GM12878 (cell line): Measurements from ENCODE around the gene TRAF3IP1. TPM values are rescaled to one million over a fixed set of nuclear protein-coding genes. Genes with fewer than 3 reads are reported as not detected.

Experiments used
- ATAC-seq: fragments of 200-7000 bp; cut with Tn5 transposase; 3 replicates; pipeline ENCODE4 v1.9.1; 2020; ENCODE audit warnings: mild to moderate bottlenecking, moderate library complexity
- BruUV-seq: library from RNA; stranded (reverse); fragments of 400-500 nt; replicated peaks from 2 replicates; lab custom pipeline; 2021; lab: Mats Ljungman, UMichigan
- CTCF ChIA-PET: fragments of 300-600 bp; sonication (Branson Sonifier 250); formaldehyde crosslinking; extraction: SDS; loops from one replicate; lab custom pipeline; 2021; ENCODE audit warnings: inconsistent platforms; lab: Yijun Ruan, JAX
- POLR2A ChIA-PET: fragments of 350-600 bp; formaldehyde crosslinking; extraction: SDS; loops from one replicate; lab custom pipeline; 2021; ENCODE audit warnings: inconsistent platforms; lab: Charles Lee
- RAD21 ChIA-PET: fragments of 300-600 bp; sonication (Branson Sonifier 250); formaldehyde crosslinking; loops from one replicate; lab custom pipeline; 2023; ENCODE audit warnings: antibody characterized with exemption; ENCODE audit not compliant: unreplicated experiment; lab: Charles Lee
- SMC1A ChIA-PET: fragments of 300-600 bp; sonication (Branson Sonifier 250); formaldehyde crosslinking; loops from one replicate; lab custom pipeline; 2023; ENCODE audit not compliant: unreplicated experiment, uncharacterized antibody; lab: Charles Lee
- DNase-seq: peaks from one replicate; pipeline ENCODE4 v3.0.0-alpha.2; 2011; ENCODE audit warnings: low read depth, low spot score
- FAIRE-seq: peaks from 3 replicates; lab custom pipeline; 2011; peaks lifted over from hg19 to GRCh38; lab: Jason Lieb, UNC
- H2AFZ ChIP-seq: 2 replicates; pipeline ENCODE4 v1.6.0; 2011; ENCODE audit warnings: low read depth, low read length, control low read depth; ENCODE audit not compliant: control insufficient read depth
- H3K27ac ChIP-seq: 2 replicates; pipeline ENCODE4 v1.5.1; 2011; ENCODE audit warnings: control low read depth; ENCODE audit not compliant: control insufficient read depth, insufficient read depth
- H3K27me3 ChIP-seq, 2 experiments: replicated peaks in 1 of 2; 2 replicates each; pipeline versions ENCODE4 v1.6.0 to v1.6.1; 2011; ENCODE audit warnings: low read length in 1 of 2; ENCODE audit not compliant: control insufficient read depth in 2 of 2, insufficient read depth in 2 of 2
- H3K36me3 ChIP-seq, 2 experiments: 2 replicates each; pipeline ENCODE4 v1.5.1; 2011; ENCODE audit warnings: low read length in 1 of 2; ENCODE audit not compliant: control insufficient read depth in 2 of 2, insufficient read depth in 2 of 2
- H3K4me1 ChIP-seq: 2 replicates; pipeline ENCODE4 v1.6.1; 2011; ENCODE audit warnings: mild to moderate bottlenecking, low read length, moderate library complexity, mixed read lengths; ENCODE audit not compliant: control insufficient read depth, insufficient read depth
- H3K4me2 ChIP-seq: 2 replicates; pipeline ENCODE4 v1.6.0; 2011; ENCODE audit warnings: control low read depth; ENCODE audit not compliant: control insufficient read depth, insufficient read depth
- H3K4me3 ChIP-seq: fragments of 200-600 bp; sonication (generic); 2 replicates; pipeline ENCODE4 v1.5.1; 2016
- H3K79me2 ChIP-seq: 2 replicates; pipeline ENCODE4 v1.6.0; 2011; ENCODE audit warnings: low read length; ENCODE audit not compliant: control insufficient read depth, insufficient read depth
- H3K9ac ChIP-seq: 2 replicates; pipeline ENCODE4 v1.8.0; 2011; ENCODE audit warnings: low read length, control low read depth, mixed read lengths; ENCODE audit not compliant: control insufficient read depth, insufficient read depth
- H3K9me3 ChIP-seq: replicated peaks from 3 replicates; pipeline ENCODE4 v1.5.1; 2011; ENCODE audit warnings: mild to moderate bottlenecking, low read length; ENCODE audit not compliant: control insufficient read depth, insufficient read depth
- H4K20me1 ChIP-seq: 2 replicates; pipeline ENCODE4 v1.6.0; 2011; ENCODE audit not compliant: control insufficient read depth, insufficient read depth
- FOXM1 ChIP-seq: IDR thresholded peaks from 2 replicates; pipeline ENCODE4 v1.6.1; 2012; ENCODE audit warnings: low read depth, mild to moderate bottlenecking, inconsistent platforms, low read length, moderate library complexity
- MYB ChIP-seq: fragments of 150-350 bp; IDR thresholded peaks from 2 replicates; pipeline ENCODE4 v1.6.1; 2014; ENCODE audit warnings: mild to moderate bottlenecking, low read depth, low read length, borderline replicate concordance
- NFIC ChIP-seq: IDR thresholded peaks from 2 replicates; pipeline ENCODE4 v1.6.1; 2012; ENCODE audit warnings: low read depth, mild to moderate bottlenecking, inconsistent platforms, low read length, moderate library complexity
- NR2C2 ChIP-seq: IDR thresholded peaks from 2 replicates; pipeline ENCODE4 v1.6.1; 2011; ENCODE audit warnings: borderline replicate concordance, low read depth; ENCODE audit not compliant: control insufficient read depth, insufficient read length
- SMARCA5 ChIP-seq: fragments of 450-650 bp; IDR thresholded peaks from 2 replicates; pipeline ENCODE4 v1.6.1; 2017; ENCODE audit warnings: mild to moderate bottlenecking
- TBL1XR1 ChIP-seq: IDR thresholded peaks from 2 replicates; pipeline ENCODE4 v1.6.1; 2012; ENCODE audit warnings: low read depth, low read length, improper control_type of control experiment
- USF1 ChIP-seq: IDR thresholded peaks from 2 replicates; pipeline ENCODE4 v1.6.1; 2011; ENCODE audit warnings: borderline replicate concordance, low read depth, mild to moderate bottlenecking, moderate library complexity, mixed read lengths, low read length; ENCODE audit not compliant: insufficient read depth; ENCODE audit errors: extremely low read length
- ZBTB4 ChIP-seq: fragments of 450-650 bp; formaldehyde crosslinking; IDR thresholded peaks from 2 replicates; pipeline ENCODE4 v1.4.0; 2022; ENCODE audit warnings: mild to moderate bottlenecking, moderate library complexity
- ZBTB40 ChIP-seq: fragments of 450-650 bp; IDR thresholded peaks from 2 replicates; pipeline ENCODE4 v1.6.1; 2016; ENCODE audit warnings: mild to moderate bottlenecking, moderate library complexity, borderline replicate concordance
- WGBS: methylation state at CpG from one replicate; pipeline ENCODE4 v1.1.6; 2016; ENCODE audit warnings: low lambda C conversion rate; ENCODE audit not compliant: insufficient replicate concordance, insufficient coverage; ENCODE audit errors: missing lambda C conversion rate; 5-methylcytosine and 5-hydroxymethylcytosine counted together
- in situ Hi-C: fragments of 300-500 bp; cut with MboI; formaldehyde crosslinking; loops from 9 replicates; pipeline ENCODE4 v1.14.3; 2018; ENCODE audit warnings: mixed read lengths
- intact Hi-C: fragments of 100-400 bp; cut with micrococcal nuclease; formaldehyde crosslinking; loops from one replicate; pipeline ENCODE4 v1.14.2; 2022; ENCODE audit not compliant: unreplicated experiment
- polyA plus RNA-seq, 11 experiments: library from polyadenylated mRNA; depleted of rRNA in 4 of 11; unstranded in 6 of 11; stranded (reverse) in 5 of 11; fragments of >200 nt; fragmentation: Nextera tagmentation in 4 of 11; fragmentation: Illumina TruSeq in 1 of 11; extraction: Ambion mirVana in 4 of 11; extraction: Trizol in 1 of 11; gene quantifications; 1 replicate in 1 of 11; 2 replicates in 10 of 11; pipeline versions ENCODE4 v1.2.1 to v1.2.3, GENCODE V29; 2011 to 2016; ENCODE audit warnings: inconsistent platforms in 2 of 11, missing spikeins in 2 of 11, low read depth in 1 of 11
- total RNA-seq, 4 experiments: library from RNA; depleted of rRNA in 3 of 4; stranded (reverse); fragments of >200 nt in 3 of 4; fragmentation: Illumina TruSeq in 1 of 4; extraction: Trizol in 1 of 4; gene quantifications; 2 replicates each; pipeline versions ENCODE4 v1.2.1 to v1.2.3, GENCODE V29; 2013 to 2021

The TRAF3IP1 gene
- total and polyA plus RNA-seq, 10 of the 15 experiments (the other 5 are each of a cell fraction or from before 2014, with no cell fraction given): 1.6 to 7.5 (median 3.6) TPM

GRCh38 chr2:238380336-238380735 lies 60.0 kb downstream of the TRAF3IP1 start:
- ChIA-PET SMC1A (no interaction called here), POLR2A (no interaction called here), CTCF (interaction anchor here (1.1 kb wide), 1 partner anchor 10 kb away, joined by 5 read pairs; no protein-coding TSS in a partner anchor), RAD21 (no interaction called here)
- Histone ChIP-seq H3K9me3 (no peaks in the 10 kb centered on the region), H3K27me3 (no peaks in the 10 kb centered on the region), H3K4me3 (no peak overlapping the region), H3K9ac (no peak overlapping the region), H3K36me3 (no peaks in the 10 kb centered on the region), H3K79me2 (no peaks in the 10 kb centered on the region), H4K20me1 (no peaks in the 10 kb centered on the region), H3K4me1 (peaks cover 8% of the 10 kb centered on the region), H2AFZ (no peak overlapping the region), H3K4me2 (no peak overlapping the region), H3K27ac (no peak overlapping the region)
- ATAC-seq: no peak
- intact Hi-C loops: no loop called here
- DNase-seq: no peak
- no TSS peak for BruUV-seq
- WGBS: 98% methylated on average over 7 of the region's 7 CpGs
- no peak for TF ChIP-seq ZBTB4
- no peak for TF ChIP-seq ZBTB40
- TF ChIP-seq MYB: no peak
- TF ChIP-seq TBL1XR1: no peak
- no peak for TF ChIP-seq NR2C2
- TF ChIP-seq USF1: no peak
- TF ChIP-seq NFIC: no peak
- TF ChIP-seq FOXM1: no peak
- TF ChIP-seq SMARCA5: no peak
- in situ Hi-C loops: no loop called here
- no peak for FAIRE-seq
